ENCODE results near the gene AGPAT3.

GRCh38 chr21:43919871-43920801 lies 55.1 kb downstream of the AGPAT3 start:
- TF ChIP-seq, protein P1, sequence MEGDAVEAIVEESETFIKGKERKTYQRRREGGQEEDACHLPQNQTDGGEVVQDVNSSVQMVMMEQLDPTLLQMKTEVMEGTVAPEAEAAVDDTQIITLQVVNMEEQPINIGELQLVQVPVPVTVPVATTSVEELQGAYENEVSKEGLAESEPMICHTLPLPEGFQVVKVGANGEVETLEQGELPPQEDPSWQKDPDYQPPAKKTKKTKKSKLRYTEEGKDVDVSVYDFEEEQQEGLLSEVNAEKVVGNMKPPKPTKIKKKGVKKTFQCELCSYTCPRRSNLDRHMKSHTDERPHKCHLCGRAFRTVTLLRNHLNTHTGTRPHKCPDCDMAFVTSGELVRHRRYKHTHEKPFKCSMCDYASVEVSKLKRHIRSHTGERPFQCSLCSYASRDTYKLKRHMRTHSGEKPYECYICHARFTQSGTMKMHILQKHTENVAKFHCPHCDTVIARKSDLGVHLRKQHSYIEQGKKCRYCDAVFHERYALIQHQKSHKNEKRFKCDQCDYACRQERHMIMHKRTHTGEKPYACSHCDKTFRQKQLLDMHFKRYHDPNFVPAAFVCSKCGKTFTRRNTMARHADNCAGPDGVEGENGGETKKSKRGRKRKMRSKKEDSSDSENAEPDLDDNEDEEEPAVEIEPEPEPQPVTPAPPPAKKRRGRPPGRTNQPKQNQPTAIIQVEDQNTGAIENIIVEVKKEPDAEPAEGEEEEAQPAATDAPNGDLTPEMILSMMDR (IDR thresholded peaks at IDR 0.05) = no peak
- no peak for TF ChIP-seq ZFX (IDR thresholded peaks at IDR 0.05; ENCODE audit: borderline replicate concordance)
